CD4-positive, alpha-beta T cell treated with Interleukin-2 at 100 ng/mL for 4 hours (primary cell): ENCODE data around the gene SPATA13.
"Not testable (repeated sequence)": the region's sequence is repeated elsewhere in the genome, so short reads cannot be mapped to it uniquely, and the experiment has no call there.

Source experiments
- DNase-seq: peaks from one replicate; pipeline ENCODE4 v3.0.0-alpha.2; 2020; ENCODE audit warnings: low spot score

Gene SPATA13

GRCh38 chr13:24160458-24161009 is at the start of gene SPATA13:
Gene SPATA13, plus strand, starts transcription at chr13:24160720. Its CDS starts 62,210 bp downstream, at chr13:24222930.
- DNase-seq, result peak; percentile 91

- DNase-seq, result no peak
Observed at GRCh38 chr13:24112791-24113190, 47.7 kb upstream of the SPATA13 start.

GRCh38 chr13:24115671-24116070 is 44.8 kb upstream of the SPATA13 start:
- DNase-seq, result no peak

GRCh38 chr13:24116131-24116530 is 44.4 kb upstream of the SPATA13 start:
- no peak for DNase-seq

- no peak for DNase-seq
Observed at GRCh38 chr13:24118576-24118975, 41.9 kb upstream of the SPATA13 start.

- DNase-seq, result no peak
Observed at GRCh38 chr13:24119626-24120508, 40.7 kb upstream of the SPATA13 start.

- not testable (repeated sequence) for DNase-seq
Observed at GRCh38 chr13:24122045-24122444, 38.5 kb upstream of the SPATA13 start.

GRCh38 chr13:24122569-24122968 is 38.0 kb upstream of the SPATA13 start:
- no peak for DNase-seq

GRCh38 chr13:24123761-24124160 is 36.8 kb upstream of the SPATA13 start:
- DNase-seq, result no peak

- no peak for DNase-seq
Observed at GRCh38 chr13:24124789-24125476, 35.6 kb upstream of the SPATA13 start.

- DNase-seq, result no peak
Observed at GRCh38 chr13:24127116-24127631, 33.3 kb upstream of the SPATA13 start.

- no peak for DNase-seq
Observed at GRCh38 chr13:24128112-24128511, 32.4 kb upstream of the SPATA13 start.

GRCh38 chr13:24128962-24129361 is 31.6 kb upstream of the SPATA13 start:
- DNase-seq, result no peak

GRCh38 chr13:24129914-24130774 is 30.4 kb upstream of the SPATA13 start:
- DNase-seq, result no peak

GRCh38 chr13:24131749-24132148 is 28.8 kb upstream of the SPATA13 start:
- no peak for DNase-seq

- no peak for DNase-seq
Observed at GRCh38 chr13:24133021-24133795, 27.3 kb upstream of the SPATA13 start.

- DNase-seq, result no peak
Observed at GRCh38 chr13:24134231-24134630, 26.3 kb upstream of the SPATA13 start.

GRCh38 chr13:24134757-24135156 is 25.8 kb upstream of the SPATA13 start:
- no peak for DNase-seq

- DNase-seq, result no peak
Observed at GRCh38 chr13:24135674-24136300, 24.7 kb upstream of the SPATA13 start.

GRCh38 chr13:24138911-24139310 is 21.6 kb upstream of the SPATA13 start:
- no peak for DNase-seq
